Adrenal gland (tissue), 12 donors: Measurements from ENCODE around the gene PRKG1. TPM values are rescaled to one million over a fixed set of nuclear protein-coding genes. Genes with fewer than 3 reads are reported as not detected.

ENCODE experiments used
- DNase-seq, 7 donors: peaks; one replicate each; pipeline ENCODE4 v3.0.0-alpha.2; 2019 to 2020
- H3K27ac ChIP-seq, 5 donors: fragments of 200-600 bp; sonication (generic) in 4 of 5; 1 replicate in 3 of 5; 2 replicates in 2 of 5; pipeline versions ENCODE4 v1.5.1 to v1.8.0; 2016 to 2020; ENCODE audit warnings: mild to moderate bottlenecking in 1 of 5
- H3K27me3 ChIP-seq: fragments of 200-600 bp; 2 replicates; pipeline ENCODE4 v1.8.0; 2021
- H3K36me3 ChIP-seq, 2 donors: fragments of 200-600 bp; replicated peaks in 1 of 2; 1 replicate in 1 of 2; 2 replicates in 1 of 2; pipeline versions ENCODE4 v1.5.1 to v1.8.0; 2018 to 2022
- H3K4me1 ChIP-seq, 2 donors: fragments of 200-600 bp; replicated peaks in 1 of 2; 1 replicate in 1 of 2; 2 replicates in 1 of 2; pipeline versions ENCODE4 v1.5.1 to v1.8.0; 2018 to 2021
- H3K4me3 ChIP-seq, 4 donors: fragments of 200-600 bp; sonication (generic) in 3 of 4; one replicate each; pipeline ENCODE4 v1.5.1; 2016 to 2018
- H3K9me3 ChIP-seq, 3 donors: fragments of 200-600 bp; sonication (generic) in 1 of 3; replicated peaks in 1 of 3; 1 replicate in 2 of 3; 2 replicates in 1 of 3; pipeline versions ENCODE4 v1.5.1 to v1.8.0; 2016 to 2021
- CTCF ChIP-seq, 6 experiments: fragments of 450-650 bp in 4 of 6; fragments of 200-600 bp in 2 of 6; sonication (generic) in 1 of 6; IDR thresholded peaks; 1 replicate in 5 of 6; 2 replicates in 1 of 6; pipeline versions ENCODE4 v1.5.1 to v1.8.0; 2016 to 2021; ENCODE audit warnings: antibody characterized with exemption in 6 of 6, mild to moderate bottlenecking in 2 of 6, moderate library complexity in 1 of 6
- POLR2A ChIP-seq, 2 donors: fragments of 450-650 bp; IDR thresholded peaks; one replicate each; pipeline ENCODE4 v1.6.1; 2017; ENCODE audit warnings: antibody characterized with exemption in 2 of 2, mild to moderate bottlenecking in 2 of 2, moderate library complexity in 1 of 2
- WGBS, 4 donors: extraction: QIAGEN DNeasy Blood & Tissue Kit in 2 of 4; methylation state at CpG; one replicate each; pipeline versions ENCODE4 v1.1.5 to v1.1.7; 2013 to 2017; 5-methylcytosine and 5-hydroxymethylcytosine counted together
- intact Hi-C, 2 donors: fragments of 100-400 bp; cut with DNase I; formaldehyde crosslinking; loops; one replicate each; pipeline versions ENCODE4 v1.14.1 to v1.15.0; 2022 to 2023
- polyA plus RNA-seq, 3 donors: library from polyadenylated mRNA; stranded (reverse); fragments of 200-250 nt in 2 of 3; fragments of 350-450 nt in 1 of 3; fragmentation: Illumina TruSeq in 1 of 3; extraction: RNeasy Lipid Tissue Mini Kit (QIAGEN cat#74804) in 1 of 3; gene quantifications; one replicate each; pipeline ENCODE4 v1.2.3, GENCODE V29; 2013 to 2014
- total RNA-seq, 9 donors: library from RNA; depleted of rRNA in 4 of 9; stranded (reverse); fragments of >200 nt in 4 of 9; fragments of 120-200 nt in 1 of 9; fragmentation: NEBNext Ultra II Directional in 1 of 9; extraction: Animal tissue kit (Norgen Biotek cat#: 25700) in 1 of 9; gene quantifications; one replicate each; pipeline versions ENCODE4 v1.1.0 to v1.2.4, GENCODE V29; 2013 to 2023
- donor health status: healthy with polysubstance abuse.
- donor health status: Bipolar disorder and iron deficiency.
- donor health status: DM: yes; HTN: yes; CAD: no.
- donor health status: DM: no; HTN: no; CAD: no.
- donor health status: DM: no; HTN: no; CAD: no.
- donor health status: DM: yes; HTN: yes; CAD: no.

The PRKG1 gene
- total and polyA plus RNA-seq, 12 donors, result 6.9 to 104 (median 29.7) TPM

DNA sequence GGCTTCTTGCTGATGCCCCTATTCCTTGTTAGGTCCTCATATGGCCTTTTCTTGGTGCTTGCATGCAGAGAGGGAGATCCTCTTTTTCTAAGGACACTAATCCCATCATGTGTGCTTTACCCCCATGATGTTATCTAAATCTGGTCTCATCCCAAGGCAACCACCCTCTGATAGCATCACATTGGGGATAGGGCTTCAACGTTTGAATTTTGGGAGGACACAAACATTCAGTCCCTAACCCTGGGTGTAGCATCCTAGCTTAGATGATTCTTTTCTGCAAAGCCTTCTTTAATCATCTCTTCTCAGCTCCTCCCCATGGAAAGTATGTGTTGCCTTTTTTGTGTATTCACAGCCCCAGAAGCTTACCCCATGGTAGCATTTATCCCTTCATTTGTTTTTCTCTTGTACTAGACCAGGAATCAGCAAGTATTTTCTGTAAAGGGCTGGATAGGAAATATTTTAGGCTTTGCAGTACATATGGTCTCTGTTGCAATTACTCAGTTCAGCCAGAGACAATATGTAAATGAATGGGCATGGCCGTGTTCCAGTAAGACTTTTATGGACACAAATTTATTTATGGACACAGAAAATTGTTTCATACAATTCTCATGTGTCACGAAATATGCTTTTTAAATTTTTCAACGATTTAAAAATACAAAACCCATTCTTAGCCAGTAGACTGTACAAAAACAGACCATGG is 726.6 kb downstream of the PRKG1 start:
- TF ChIP-seq CTCF (IDR thresholded peaks at IDR 0.05) (no peak), POLR2A (IDR thresholded peaks at IDR 0.05) (no peak)
- Histone ChIP-seq H3K36me3 (peaks cover 0 to 5% of the 10 kb centered on the region in 2 donors), H3K9me3 (no peaks in the 10 kb centered on the region), H3K4me1 (peaks cover 0 to 13% of the 10 kb centered on the region in 2 donors), H3K4me3 (no peak overlapping the region), H3K27me3 (no peaks in the 10 kb centered on the region), H3K27ac (no peak overlapping the region)
- WGBS, 4 donors, result 84 to 89% (median 86%) methylated on average over 4 of the region's 4 CpGs
- DNase-seq, result no peak
- intact Hi-C loops, result no loop called here

- Histone ChIP-seq H3K4me3 (no peak overlapping the region), H3K9me3 (no peaks in the 10 kb centered on the region), H3K36me3 (peaks cover 0 to 6% of the 10 kb centered on the region in 2 donors), H3K27ac (no peak overlapping the region), H3K27me3 (no peaks in the 10 kb centered on the region), H3K4me1 (peaks cover 0 to 13% of the 10 kb centered on the region in 2 donors)
- intact Hi-C loops, result no loop called here
- no peak for DNase-seq
- TF ChIP-seq POLR2A (IDR thresholded peaks at IDR 0.05) (no peak), CTCF (IDR thresholded peaks at IDR 0.05) (no peak)
Observed at GRCh38 chr10:51802030-51802429, 727.7 kb downstream of the PRKG1 start.

DNA sequence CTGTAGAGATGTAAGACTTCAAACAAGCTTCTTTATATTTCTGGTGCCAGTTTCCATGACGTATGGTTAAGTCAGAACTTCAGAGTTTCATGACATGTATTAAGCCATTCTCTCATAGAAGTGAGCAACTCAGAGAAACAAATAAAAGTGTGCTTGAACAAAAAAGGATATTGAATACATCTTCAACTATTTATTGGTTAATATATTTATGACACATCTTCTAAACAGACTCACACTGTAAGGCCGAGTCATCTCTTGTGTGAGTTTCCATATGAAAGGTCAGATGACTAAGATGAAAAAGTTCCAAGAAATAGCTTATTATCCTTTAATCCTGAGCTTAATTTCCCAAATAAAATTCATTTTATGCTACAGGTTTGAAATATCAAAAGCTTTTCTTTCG is 730.6 kb downstream of the PRKG1 start:
- 68 to 73% (median 71%) methylated on average over 3 of the region's 3 CpGs for WGBS, 4 donors
- Histone ChIP-seq H3K4me1 (peaks cover 0 to 13% of the 10 kb centered on the region in 2 donors), H3K4me3 (no peak overlapping the region), H3K36me3 (peaks cover 0 to 6% of the 10 kb centered on the region in 2 donors), H3K27me3 (no peaks in the 10 kb centered on the region), H3K9me3 (no peaks in the 10 kb centered on the region), H3K27ac (no peak overlapping the region)
- TF ChIP-seq CTCF (IDR thresholded peaks at IDR 0.05), result no peak
- TF ChIP-seq POLR2A (IDR thresholded peaks at IDR 0.05), result no peak
- intact Hi-C loops, result no loop called here
- DNase-seq, result no peak

DNA sequence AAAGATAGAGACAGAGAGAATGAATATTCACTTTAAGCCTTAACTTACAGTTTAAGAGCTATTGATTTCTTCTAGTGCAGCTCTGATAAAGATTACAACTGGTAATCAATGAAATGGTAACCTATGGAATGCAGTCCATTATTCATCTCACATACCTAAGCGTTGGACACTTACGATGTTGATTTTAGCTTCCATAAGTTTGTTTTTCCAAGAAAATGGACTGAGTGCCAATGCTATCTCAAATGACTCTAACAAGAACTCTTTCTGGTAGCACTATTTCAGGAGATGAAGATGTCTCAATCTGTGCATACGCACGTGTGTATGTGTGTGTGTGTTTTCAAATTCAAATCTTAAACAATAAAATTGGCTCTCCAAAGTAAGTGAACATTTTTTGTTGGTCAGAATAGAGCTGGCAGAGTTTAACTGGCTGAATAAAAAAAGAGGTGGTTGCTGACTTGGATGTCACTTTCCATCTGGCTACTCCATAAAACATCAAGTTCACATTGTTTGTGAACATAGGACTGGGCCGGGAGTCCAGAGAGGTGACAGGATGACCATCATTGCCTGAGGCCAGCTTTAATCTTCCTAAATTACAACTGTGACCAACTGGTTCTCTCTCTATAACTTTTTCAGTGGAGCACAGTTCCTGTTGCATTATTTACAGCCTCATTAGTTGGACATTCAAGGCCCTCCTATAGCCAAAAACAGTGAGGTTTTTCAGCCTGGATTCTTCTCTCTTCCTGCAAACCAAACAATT is 732.0 kb downstream of the PRKG1 start:
- WGBS, 4 donors, result 91 to 96% (median 93%) methylated on average over 5 of the region's 5 CpGs
- no peak for DNase-seq
- no peak overlapping the region for H3K27ac ChIP-seq
- TF ChIP-seq CTCF (IDR thresholded peaks at IDR 0.05) (no peak), POLR2A (IDR thresholded peaks at IDR 0.05) (no peak)
- H3K4me1 ChIP-seq, result peaks cover 0 to 13% of the 10 kb centered on the region in 2 donors
- H3K27me3 ChIP-seq, result no peaks in the 10 kb centered on the region
- intact Hi-C loops, result no loop called here
- no peaks in the 10 kb centered on the region for H3K9me3 ChIP-seq
- peaks cover 0 to 6% of the 10 kb centered on the region in 2 donors for H3K36me3 ChIP-seq
- H3K4me3 ChIP-seq, result no peak overlapping the region
